ENCODE measurements around the gene CEP85.

Gene CEP85

DNA sequence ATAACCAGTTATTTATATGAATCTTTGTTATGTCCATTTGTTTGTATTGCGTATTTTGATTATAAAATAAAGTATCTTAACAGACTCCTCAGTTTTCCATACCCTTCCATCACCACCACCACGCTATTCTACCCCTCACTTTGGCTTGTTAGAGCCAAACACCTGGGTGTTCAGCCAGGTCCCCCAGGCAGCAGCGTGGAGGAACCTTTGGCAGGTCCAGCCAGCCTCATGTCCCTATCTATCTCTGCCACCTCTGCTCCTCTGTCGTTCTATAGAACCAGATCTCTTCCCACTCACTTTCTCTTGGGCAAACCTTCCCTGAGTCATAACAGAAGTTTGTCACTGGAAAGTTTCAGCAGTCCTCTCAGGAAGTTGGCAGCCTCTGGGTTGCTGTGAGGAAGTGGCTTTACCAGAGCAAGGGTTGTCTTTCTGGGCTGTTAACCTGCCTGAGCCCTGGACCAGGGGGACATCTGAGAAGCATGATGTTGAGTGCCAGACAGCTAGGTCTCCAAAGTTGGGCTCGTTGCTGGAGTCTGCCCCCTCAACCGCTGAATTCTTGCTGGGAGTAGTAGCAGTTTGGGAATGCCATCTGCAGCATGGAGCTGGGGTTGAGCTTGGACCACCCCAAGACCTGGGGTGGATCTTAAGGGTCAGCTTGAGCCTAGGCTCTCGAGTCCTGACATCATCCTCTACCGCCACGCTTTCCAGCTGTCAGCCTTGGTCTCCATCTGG lies 44.9 kb downstream of the CEP85 start:
- DNase-seq, result peak; percentile 33

DNA sequence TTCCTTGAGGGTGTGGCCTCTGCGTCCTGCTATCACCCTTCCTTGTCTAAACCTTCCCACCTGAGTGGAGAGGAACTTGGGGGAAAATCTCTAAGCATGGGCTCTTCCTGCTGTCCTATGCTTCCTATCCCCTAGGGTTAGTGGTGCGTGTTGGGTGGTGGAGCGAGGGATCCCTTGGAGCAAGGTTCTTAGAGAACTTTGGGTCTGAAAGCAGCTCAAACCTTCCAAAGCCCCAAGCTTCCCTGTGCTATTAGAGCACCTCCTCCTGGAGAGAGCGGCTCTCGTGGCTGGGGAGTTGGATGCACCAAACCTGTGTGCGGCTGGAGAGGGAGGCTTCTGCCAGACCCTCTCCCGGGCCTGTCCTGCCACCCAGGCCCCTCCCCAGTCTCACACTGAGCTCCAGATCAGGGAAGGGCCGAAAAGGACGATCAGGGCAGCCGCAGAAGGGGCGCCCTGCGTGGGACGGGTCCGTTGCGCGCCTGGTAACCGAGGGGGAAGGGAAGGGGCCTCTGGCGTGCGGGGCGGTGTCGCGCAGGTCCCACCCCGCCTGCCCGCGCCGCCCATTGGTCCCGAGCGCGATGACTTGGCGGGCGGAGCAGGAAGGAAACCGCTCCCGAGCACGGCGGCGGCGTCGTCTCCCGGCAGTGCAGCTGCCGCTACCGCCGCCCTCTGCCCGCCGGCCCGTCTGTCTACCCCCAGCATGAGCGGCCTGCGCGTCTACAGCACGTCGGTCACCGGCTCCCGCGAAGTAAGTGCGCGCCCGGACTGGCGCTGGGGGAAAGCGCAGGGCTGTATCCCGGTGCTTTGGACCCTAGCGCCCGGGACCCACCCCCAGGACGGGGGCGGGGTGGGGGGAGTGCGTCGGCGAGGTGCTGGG lies 45.7 kb downstream of the CEP85 start, which contains the start of gene SH3BGRL3:
Gene SH3BGRL3 (plus strand): TSS at position 631 of the 877 bp plus-strand sequence. CDS start 70 bp downstream, at position 701.
- peak; percentile 73 for DNase-seq

DNA sequence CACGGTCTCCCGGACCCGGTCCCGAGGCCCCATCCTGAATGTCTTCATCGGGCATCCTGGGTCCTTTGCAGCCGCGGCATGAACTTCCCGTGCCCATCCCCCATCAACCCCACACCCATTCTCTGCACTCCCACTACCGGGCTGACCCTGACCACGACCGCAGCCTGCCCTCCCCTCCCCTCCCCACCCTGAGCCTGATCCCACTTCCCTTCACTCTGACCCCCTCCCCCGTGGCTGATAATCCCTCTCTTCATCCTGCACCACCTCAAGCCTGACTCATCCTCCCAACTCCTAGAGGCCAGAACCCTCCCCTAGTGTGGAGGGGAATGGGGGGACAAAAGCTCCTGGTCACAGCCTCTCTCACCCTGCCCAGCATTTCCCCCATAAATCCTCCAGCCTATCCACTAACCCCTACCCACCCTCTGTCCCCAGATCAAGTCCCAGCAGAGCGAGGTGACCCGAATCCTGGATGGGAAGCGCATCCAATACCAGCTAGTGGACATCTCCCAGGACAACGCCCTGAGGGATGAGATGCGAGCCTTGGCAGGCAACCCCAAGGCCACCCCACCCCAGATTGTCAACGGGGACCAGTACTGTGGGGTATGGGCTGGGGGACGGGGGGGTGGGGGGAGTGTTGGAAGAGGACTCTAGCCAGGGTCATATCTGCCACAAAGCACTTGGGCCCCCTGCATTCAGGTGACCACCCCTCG lies 46.5 kb downstream of the CEP85 start:
- DNase-seq, result peak; percentile 54

DNA sequence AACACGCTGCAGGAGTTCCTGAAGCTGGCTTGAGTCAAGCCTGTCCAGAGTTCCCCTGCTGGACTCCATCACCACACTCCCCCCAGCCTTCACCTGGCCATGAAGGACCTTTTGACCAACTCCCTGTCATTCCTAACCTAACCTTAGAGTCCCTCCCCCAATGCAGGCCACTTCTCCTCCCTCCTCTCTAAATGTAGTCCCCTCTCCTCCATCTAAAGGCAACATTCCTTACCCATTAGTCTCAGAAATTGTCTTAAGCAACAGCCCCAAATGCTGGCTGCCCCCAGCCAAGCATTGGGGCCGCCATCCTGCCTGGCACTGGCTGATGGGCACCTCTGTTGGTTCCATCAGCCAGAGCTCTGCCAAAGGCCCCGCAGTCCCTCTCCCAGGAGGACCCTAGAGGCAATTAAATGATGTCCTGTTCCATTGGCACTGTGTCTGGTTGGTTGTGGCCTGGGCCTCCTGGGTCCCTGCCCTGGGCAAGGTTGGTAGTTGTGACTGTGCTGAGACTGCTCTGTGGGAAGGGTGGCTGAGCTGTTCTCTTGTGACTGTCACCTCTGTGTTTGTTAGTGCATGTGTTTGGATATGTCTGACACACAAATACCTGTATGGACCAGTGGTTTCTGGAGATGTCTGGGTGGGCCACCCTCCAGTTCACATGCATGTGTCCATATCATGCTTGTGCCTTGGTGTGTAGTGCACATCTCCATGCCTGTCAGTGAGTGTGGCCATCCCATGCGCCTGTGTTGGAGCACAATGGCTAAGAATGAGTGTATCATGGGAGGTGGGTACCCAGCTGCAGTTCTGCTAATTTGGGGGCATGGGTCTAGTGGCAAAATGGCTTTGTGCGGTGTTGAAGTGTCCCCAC lies 47.3 kb downstream of the CEP85 start:
- DNase-seq, result no peak

DNA sequence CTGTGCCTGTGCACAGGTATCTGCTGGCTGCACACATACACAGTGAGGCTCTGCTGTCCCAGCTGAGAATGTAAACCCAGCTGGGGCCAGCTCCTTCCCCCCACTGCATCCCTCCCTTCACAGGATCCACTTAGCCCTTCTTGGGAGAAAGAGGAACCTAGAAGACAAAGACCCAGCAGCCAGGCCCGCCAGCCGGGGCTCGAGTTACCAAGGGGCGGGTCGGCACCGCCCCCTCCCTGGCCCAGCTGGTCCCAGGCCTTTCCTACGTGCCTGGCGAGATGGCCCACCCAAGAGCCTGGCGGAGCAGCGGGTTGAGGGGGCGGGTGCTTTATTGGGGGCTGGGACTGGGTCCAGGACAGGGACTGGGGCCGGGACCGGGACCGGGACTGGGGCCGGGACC lies 48.0 kb downstream of the CEP85 start:
- no peak for DNase-seq

DNA sequence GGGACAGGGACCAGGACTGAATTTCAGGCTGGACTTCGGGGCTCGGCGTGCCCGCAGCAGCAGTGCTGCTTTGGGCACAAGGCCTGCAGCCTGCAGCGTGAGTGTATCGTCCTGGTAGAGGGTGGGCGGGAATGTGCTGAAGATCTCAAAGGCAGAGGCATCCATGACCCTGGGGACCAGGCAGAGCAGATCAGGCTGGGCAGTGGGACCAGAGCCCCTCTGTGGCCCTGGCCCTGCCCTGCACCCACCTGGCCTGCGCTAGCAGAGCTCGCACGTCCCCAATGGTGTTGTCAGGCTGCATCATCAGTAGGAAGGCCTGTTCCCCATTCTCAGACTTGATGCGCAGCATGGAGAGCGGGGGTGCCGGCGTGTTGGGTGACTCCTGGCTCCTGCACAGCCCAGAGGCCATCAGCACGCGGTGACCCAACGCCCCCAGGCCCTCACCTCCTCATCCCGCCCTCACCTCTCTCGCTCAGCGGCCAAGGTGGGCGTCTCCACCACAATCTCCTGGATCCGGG lies 48.5 kb downstream of the CEP85 start:
- DNase-seq, result no peak

DNA sequence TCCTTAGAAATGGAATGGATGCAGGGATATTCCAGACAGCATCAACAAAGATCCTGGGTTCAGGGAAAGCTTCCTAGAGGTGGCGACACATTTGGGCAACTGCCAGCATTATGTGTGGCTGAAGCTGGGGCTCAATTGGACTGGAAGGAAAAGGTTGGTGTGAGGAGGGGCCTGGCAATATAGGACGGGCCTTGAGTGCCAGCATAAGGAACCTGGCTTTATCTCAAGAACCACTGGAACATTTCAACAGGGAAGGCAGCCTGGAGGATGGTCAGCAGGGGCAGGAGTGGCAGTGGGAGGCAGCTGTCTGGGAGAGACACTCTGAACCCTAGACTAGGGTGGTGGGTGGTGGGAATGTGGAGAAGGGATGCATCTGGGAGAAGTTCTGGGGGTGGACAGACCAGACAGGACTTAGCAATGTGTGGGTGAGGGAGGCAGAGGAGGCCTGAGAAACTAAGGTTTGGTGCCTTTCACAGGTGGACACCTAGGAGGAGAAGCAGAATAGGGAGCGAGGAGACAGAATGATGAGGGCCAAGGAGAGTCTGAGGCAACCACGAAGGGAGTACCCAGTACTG lies 49.4 kb downstream of the CEP85 start:
- DNase-seq, result no peak

DNA sequence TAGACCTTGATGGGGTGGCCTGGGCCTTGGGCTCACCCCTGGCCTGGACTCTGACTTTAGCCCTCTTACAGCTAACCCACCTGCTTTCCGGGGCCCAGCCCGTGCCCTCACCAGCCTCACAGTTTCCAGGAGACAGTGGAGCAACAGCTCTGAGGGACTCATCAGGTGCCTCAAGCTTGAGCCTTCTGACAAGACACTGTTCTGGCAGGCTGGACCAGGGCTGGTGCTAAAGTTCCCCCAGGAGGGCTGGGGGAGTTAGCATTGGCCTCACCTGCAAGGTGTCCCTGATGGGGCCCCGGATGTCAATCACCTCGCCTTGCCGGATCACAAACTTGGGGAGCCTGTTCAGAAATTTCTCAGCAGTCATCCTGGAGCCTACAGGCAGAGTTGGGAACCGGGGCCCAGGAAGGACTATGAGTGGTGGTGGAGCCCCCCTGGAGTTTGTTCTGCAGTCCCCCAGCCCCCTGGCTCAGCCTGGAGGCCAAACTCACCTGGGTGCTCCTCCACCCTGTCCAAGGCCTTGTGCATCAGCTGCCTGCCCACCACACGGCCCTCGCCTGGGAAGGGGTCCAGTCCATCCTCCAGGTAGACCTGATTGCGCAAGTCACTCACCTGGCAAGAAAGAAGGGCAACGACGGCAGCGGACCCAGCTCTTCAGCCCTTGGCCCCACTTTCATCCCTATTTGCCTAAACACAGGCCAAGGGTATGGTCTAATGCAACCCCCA lies 50.0 kb downstream of the CEP85 start:
- no peak for DNase-seq

DNA sequence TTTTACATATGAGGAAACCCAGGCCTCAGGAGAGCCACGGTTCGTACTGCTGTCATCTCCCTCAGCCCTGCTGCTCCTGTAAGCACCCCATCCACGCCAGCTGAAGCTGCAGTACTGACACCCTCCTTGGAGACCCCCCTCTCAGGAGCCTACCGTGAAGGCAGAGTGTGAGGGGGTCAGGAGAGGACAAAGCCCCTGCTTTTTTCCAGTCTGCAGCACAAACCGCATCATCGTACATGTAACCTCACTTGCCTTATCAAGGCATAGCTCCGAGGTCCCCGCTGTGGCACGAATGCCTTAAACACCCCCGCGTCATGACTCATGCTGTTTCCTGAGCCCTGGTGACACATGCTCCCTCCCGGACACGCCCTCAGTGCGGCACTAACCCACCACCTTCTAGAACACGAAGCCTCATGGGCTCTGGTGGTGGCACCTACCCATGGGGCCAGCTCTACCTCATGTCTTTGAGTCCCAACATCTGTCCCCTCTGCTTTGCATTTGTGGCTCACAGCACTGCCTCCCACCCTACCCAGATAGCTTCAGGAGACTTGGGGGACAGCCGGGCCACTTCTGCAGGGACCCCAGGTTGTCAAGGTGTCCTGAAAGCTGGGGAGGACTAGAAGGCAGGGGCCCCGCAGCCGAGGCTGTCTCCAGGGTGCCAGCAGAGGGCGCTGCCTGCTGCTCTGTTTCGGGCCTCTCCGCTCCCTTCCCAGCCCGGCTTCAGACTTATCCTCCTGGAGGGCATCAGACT lies 50.8 kb downstream of the CEP85 start:
- peak; percentile 86 for DNase-seq

DNA sequence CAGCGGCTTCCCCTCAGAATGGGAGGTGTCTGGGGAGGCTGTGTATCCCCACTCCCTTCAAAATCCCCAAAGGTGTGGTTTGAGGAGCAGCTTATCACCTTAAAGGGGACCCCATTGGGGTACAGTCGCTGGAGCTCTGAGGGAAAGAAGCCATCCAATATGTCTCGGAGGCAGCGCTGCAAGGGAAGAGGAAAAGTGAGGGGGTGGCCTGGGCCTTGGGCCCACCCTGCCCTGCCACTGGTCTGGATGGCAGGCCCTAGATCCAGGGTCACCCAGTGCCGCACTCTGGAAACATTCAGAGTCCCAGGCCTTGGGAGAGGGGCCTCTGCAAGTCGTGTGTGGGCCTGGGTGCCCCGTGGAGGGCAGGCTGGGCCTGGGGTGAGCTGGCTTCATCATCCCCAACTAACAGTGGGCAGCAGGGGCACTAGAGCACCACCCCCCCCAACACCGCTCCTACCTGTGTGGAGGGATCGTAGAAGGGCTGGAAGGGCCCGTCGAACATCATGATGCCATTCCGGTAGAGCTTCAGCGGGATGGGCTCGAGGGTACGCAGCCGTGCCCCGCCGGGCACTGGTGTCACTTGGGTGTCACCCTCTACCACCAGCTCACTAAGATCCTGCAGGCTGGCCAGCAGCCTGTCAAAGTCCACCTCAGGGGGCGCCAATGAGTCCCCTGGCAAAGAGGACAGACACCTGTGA lies 51.5 kb downstream of the CEP85 start:
- peak; percentile 24 for DNase-seq

DNA sequence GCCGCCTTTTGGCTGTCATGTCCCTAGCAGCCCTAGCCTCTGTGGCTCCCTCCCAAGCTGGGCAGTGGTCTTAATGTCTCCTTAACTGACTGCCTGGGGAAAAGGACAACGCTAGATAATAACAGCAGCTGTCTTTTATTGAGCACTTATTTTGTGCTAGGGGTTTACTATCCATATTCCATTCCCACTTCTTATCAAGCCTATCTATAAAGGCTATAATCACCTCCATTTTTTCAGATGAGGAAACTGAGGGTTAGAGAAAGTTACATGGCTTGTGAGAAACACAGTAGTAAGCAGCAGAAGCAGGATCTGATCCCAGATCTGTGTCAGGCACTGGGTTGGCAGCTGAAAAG lies 52.0 kb downstream of the CEP85 start:
- DNase-seq, result no peak

DNA sequence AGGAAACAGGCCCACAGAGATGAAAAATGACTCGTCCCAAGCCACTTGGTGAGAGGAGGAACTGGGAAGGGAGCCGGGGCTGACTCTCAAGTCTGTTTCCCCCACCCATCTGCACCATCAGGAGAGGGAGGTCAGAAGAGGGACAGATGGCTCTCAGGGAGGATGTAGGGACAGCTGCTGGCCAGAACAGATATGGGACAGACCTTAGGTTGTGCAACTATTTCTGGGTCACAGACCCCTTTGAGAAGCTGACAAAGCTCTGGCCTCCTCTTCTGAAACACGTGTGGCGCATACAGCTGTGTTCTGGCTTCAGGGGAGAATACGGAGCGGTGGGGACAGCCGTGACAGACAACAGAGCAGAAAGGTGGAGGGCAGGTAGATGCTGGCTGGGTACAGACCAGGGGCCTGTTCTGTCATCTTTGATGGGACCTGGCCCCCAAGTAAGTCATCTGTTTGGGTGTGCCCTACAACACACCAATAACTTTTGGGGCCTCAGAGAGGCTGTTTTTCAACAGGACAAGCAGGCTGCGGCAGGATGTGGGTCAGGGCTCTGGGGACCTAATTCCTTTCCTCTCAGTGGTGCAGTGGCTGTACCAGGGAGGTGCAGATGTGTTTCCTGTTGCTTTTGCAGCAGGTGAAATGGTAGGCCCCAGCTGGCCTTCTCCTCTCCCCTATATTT lies 53.2 kb downstream of the CEP85 start:
- DNase-seq, result peak; percentile 71

DNA sequence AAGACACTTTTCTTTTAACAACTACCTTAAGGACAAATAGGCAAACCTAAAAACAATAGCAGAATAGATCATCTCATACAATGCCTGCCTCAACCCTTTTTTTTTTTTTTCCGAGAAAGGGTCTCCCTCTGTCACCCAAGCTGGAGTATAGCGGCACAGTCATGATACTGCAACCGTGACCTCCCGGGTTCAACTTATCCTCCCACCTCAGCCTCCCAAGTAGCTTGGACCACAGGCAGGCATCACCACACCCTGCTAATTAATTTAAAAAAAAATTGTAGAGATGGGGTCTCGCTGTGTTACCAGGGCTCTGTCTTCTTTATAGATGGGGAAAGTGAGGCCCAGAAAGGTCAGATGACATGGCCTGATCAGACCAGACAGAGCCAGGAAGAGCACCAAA lies 53.8 kb downstream of the CEP85 start:
- no peak for DNase-seq

DNA sequence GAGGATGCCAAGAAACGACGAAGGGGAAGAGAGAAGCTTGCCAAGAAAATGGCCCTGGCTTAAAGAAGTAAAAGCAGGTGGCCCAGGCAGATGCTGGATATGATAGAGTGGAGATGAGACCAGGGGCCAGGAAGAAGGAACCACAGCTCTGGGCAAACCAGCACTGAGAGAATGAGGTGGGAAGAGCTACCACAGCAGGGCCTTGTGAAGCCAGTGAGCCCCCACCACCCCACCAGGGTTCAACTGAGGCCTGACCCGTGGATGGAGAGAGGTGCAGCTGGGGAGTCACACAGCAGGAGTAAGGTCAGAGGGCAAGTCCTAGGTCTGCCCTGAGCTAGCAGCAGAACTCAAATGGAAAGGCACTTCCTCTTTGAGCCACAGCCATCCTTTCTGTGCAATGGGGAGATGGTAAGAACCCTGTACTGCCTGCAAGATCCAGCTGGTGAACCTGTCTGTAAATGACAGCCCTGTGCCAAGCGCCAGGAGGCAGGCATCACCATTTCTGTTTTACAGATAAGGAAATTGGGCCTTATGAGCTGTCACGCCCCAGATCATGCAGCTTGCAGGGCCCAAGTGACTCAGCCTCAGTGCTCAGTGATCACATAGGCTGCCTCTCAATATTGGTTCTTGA lies 54.4 kb downstream of the CEP85 start:
- DNase-seq, result peak; percentile 41

DNA sequence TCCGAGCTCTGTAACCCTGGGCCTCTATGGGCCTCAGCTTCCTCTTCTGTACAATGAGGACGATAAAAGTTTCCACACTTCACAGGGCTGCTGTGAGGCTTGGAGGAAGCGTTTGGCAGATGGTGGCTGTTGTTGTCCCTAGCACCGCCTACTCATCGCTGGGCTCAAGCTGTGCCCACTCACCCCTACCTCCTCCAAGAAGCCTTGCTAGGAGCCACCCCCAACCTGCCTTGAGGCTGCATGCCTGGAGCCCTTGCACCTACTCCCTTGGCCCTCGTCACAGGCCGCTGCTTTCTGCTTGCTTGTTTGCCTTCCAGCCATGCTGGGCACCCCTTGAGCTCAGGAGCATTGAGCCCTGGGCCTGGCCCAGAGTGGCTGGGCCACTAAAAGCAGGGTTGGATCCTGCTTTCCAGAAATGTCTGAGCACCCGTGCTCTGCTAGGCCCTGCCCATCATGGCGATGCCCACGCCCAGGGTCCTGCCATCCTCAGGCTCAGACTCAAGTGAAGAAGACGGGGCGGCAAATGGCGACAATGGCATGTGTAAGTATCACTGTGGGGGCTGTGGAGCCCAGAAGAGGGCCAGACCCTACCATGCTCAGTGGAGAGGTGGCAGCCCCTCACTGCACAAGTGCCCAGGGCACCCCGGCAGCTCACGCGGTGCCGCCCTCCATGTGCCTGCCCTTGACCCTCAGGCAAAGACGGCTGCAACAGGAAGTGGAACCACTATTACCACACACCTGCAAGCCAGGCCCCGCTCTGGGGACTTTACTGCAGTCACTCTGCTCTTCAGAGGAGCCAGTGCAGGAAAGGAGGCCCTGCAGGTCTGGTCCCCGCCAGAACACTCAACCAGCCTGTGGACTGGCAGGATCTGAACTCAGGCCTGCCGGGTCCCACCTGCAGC lies 55.4 kb downstream of the CEP85 start:
- DNase-seq, result peak; percentile 21

DNA sequence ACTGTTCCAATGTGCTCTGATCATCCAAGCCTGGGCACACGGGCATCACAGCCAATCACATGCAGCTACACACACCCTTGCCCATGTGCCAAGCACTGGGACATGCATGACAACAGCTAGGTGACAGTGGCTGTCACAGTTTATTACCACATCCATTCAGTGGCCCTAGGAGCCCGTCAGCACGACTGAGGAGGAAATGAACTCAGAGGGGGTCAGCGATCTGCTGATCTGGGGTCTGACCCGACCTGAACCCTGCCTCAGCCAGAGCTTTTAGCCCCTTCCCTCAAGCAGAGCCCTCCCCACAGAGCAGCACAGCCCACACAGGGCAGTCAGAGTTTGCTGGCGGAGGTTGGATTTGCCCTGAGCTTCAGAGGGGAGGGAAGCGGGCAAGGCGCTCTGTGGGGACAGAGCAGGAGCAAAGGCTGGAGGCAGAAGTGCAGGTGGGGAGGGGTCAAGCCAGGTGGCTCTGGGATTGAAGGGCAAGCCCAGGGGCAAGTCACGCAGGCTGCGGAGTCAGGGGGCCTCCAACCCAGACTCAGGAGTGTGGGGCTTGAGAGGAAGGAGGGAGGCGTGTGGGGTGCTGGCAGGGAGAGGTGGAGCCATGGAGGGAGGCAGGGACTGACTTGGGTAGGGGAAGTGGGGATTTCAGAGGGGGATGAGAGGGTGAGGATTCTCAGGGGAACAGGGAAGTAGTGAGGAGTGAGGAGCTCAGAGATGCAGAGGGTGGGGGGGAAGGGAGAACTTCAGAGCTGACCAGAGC lies 56.3 kb downstream of the CEP85 start:
- DNase-seq, result no peak

DNA sequence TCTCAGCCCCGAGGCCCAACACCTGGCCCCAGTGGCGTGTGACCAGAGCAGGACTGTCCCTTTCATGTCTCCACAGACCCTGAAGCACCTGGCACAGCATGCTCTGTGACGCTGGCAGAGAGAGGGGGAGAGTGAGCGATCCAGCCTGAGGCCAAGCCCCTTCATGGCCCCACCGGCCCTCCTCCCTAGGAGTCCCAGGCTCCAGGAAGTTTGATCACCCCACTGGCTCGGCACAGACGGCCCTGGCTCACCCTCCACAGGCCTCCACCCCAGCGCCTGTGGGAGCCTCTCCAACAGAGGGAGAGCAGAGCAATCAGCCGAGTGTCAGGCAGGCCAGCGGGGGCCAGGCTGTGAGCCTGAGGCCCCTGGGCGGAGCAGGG lies 56.9 kb downstream of the CEP85 start:
- DNase-seq, result no peak

Data from NK-92 treated with Interleukin-12 subunit alpha and Interleukin-12 subunit beta, amount 100 ng/mL, for 24 hours (cell line).